Kidney epithelial cell (primary cell): ENCODE data around the gene VAV2. TPM values are rescaled to one million over a fixed set of nuclear protein-coding genes. Genes with fewer than 3 reads are reported as not detected.

ENCODE experiments used
- DNase-seq: peaks from one replicate; pipeline ENCODE4 v3.0.0-alpha.2; 2010; ENCODE audit warnings: low read depth
- H3K27me3 ChIP-seq: 2 replicates; pipeline ENCODE4 v1.6.0; 2011; ENCODE audit warnings: low read length; ENCODE audit not compliant: control insufficient read depth, insufficient read depth
- H3K36me3 ChIP-seq: 2 replicates; pipeline ENCODE4 v1.5.1; 2011; ENCODE audit warnings: low read length; ENCODE audit not compliant: control insufficient read depth, insufficient read depth
- H3K4me3 ChIP-seq: 2 replicates; pipeline ENCODE4 v1.5.1; 2011; ENCODE audit warnings: low read depth, mild to moderate bottlenecking, control low read depth, low read length
- CTCF ChIP-seq: IDR thresholded peaks from 2 replicates; pipeline ENCODE4 v1.5.1; 2011; ENCODE audit warnings: mild to moderate bottlenecking, moderate library complexity, low read length, control low read depth, inconsistent platforms; ENCODE audit not compliant: insufficient read depth, poor library complexity, severe bottlenecking
- total RNA-seq: library from RNA; depleted of rRNA; stranded (reverse); fragments of >200 nt; gene quantifications from 2 replicates; pipeline ENCODE4 v1.2.3, GENCODE V29; 2015

VAV2 gene
- total RNA-seq, 1 donor from 2014 or later, result 37.8 TPM

- TF ChIP-seq CTCF, result no peak
- H3K27me3 ChIP-seq, result no peaks in the 10 kb centered on the region
- no peak overlapping the region for H3K4me3 ChIP-seq
- DNase-seq, result no peak
- H3K36me3 ChIP-seq, result no peaks in the 10 kb centered on the region
These were observed 5.2 kb downstream of the VAV2 start for GRCh38 chr9:133986774-133987445.

GRCh38 chr9:133986061-133986460 lies 6.1 kb downstream of the VAV2 start:
- H3K4me3 ChIP-seq, result no peak overlapping the region
- H3K27me3 ChIP-seq, result no peaks in the 10 kb centered on the region
- TF ChIP-seq CTCF, result no peak
- DNase-seq, result no peak
- no peaks in the 10 kb centered on the region for H3K36me3 ChIP-seq

DNA sequence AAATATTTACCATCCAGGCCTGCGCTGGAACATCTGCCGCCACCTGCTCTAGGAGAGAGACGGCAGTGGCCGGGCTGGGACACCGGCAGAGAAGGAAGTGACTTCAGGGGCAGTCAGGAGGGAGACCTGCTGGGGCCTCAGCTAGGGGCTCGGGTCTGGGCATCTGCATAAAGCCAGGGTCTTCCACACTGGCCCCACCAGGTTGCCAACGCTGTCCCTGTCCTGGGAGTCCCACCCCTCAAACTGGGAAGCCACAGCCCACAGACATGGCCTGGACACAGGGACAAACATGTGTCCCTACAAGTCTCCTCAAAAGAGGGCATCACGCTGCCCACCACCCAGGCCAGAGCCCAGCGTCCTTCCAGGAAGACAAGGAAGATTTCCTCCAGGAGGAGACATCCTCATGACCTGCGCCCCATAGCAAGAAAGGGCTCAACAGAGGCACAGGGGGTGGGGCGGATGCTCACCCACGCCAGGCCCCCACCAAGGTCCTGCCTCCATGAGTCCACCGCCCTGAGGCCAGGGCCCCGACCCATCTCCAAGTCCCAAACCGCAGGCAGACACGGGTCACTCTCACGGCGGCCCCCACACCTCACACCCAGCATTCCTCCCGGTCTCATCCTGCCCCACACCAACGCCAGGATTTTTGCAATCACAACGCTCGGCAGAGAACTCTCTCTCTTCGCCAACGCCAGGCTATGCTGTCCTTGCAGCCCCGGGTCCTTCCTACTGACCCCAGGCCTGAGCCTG lies 9.0 kb downstream of the VAV2 start:
- no peak for TF ChIP-seq CTCF
- no peak for DNase-seq
- no peaks in the 10 kb centered on the region for H3K36me3 ChIP-seq
- no peak overlapping the region for H3K4me3 ChIP-seq
- H3K27me3 ChIP-seq, result no peaks in the 10 kb centered on the region

DNA sequence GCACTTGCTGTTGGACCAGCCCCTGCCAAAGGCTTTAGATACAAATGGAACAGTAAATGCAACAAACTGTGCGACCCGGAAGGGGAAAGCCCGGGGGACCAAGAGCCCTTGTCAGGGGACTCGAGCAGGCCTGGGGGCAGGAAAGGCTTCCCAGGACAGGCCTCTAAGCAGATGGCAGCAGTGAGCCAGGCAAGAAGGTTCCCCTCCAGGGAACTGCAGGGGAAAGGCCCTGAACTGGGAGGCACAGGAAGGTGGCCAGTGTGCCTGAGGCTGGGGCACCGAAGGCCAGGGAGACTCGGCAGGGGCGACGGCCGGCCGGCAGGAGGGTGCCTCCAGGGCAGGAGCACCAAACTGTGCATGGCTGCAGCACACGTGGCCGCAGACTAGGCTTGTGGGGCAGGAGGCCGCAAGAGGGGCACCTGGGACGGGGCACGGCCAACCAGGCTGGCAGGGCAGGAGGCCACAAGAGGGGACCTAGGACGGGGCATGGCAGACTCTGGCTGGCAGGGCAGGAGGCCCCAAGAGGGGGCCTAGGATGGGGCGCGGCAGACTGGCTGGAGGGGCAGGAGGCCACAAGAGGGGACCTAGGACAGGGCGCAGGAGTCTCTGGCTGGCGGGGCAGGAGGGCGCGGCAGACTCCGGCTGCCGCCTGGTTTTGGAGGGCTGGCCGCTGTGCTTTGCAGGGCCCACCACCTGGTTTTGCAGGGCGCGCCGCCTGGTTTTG lies 10.0 kb downstream of the VAV2 start:
- Histone ChIP-seq H3K36me3 (no peaks in the 10 kb centered on the region), H3K4me3 (no peak overlapping the region), H3K27me3 (no peaks in the 10 kb centered on the region)
- no peak for DNase-seq
- TF ChIP-seq CTCF, result no peak

- no peak for DNase-seq
- H3K36me3 ChIP-seq, result no peaks in the 10 kb centered on the region
- TF ChIP-seq CTCF, result no peak
- no peaks in the 10 kb centered on the region for H3K27me3 ChIP-seq
- no peak overlapping the region for H3K4me3 ChIP-seq
These were observed 10.6 kb downstream of the VAV2 start for GRCh38 chr9:133981589-133981957.
